T47D (cell line): ENCODE measurements around the gene SAMD10.

Experiments used
- DNase-seq, 2 experiments: peaks; one replicate each; pipeline versions ENCODE4 v3.0.0 to v3.0.0-alpha.2; 2011 to 2012; ENCODE audit warnings: low read depth in 1 of 2, low spot score in 1 of 2
- JUND ChIP-seq: IDR thresholded peaks from 2 replicates; pipeline ENCODE4 v1.6.1; 2012; ENCODE audit warnings: low read depth
- in situ Hi-C: cut with HindIII; loops from 2 replicates; pipeline ENCODE4 v1.10.0; 2016; ENCODE audit warnings: low sequenced_read_pairs, low pct_unique_long_range_greater_than_20kb

Gene SAMD10

DNA sequence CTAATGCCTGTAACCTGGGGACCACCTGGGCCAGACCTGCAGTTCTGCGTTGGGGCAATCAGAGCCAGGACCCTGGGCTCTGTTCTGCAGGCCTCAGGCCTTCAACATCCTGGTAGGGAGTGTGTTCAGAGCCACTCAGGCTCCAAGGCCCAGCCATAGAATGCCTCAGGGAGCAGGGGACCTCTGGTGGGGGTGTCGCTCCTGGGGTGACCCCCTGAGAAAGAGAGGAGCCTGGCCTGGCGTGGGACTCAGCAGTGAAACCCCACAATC, 35.7 kb downstream of the SAMD10 start:
- no peak for DNase-seq
- in situ Hi-C loops = no loop called here
- TF ChIP-seq JUND = no peak

DNA sequence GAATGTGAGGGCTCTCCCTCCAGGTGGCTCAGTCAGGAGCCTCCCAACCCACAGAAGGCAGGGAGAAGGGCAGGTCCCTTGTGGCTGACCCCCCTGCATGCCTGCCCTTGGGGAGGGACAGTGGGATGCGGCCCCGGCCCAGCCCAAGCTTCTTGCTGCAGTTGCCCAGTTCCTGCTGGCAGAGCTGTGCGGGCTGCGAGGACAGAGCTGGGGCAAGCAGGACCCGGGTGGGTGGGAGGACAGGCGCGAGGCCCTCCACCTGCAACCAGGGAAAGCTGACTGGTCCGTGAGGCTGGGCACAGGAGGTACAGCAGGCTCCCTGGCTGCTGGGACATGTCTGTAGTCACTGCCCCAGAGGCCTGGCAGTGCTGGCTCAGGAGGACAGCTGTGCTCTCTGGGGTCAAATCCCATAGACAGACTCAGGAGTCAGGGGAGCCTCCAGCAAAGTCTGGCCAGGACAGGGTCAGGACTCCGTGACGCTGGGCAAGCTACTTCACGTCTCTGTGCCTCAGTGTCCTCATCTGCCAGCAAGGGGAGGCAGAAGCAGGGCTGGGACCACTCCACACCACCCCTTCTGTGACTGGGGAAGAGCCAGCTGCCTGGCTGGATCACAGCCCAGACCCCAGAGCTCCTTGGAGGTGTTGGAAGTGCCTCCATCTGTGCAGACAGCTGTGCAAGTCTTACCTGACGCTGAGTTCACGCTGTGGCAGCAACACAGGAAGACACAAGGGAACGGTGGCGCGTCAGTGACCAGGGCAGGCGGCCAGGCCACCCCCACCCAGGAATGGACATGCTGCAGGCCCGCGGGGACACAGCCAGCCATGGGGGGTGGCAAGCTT, 36.3 kb downstream of the SAMD10 start:
- no peak for DNase-seq
- in situ Hi-C loops = no loop called here
- no peak for TF ChIP-seq JUND

DNA sequence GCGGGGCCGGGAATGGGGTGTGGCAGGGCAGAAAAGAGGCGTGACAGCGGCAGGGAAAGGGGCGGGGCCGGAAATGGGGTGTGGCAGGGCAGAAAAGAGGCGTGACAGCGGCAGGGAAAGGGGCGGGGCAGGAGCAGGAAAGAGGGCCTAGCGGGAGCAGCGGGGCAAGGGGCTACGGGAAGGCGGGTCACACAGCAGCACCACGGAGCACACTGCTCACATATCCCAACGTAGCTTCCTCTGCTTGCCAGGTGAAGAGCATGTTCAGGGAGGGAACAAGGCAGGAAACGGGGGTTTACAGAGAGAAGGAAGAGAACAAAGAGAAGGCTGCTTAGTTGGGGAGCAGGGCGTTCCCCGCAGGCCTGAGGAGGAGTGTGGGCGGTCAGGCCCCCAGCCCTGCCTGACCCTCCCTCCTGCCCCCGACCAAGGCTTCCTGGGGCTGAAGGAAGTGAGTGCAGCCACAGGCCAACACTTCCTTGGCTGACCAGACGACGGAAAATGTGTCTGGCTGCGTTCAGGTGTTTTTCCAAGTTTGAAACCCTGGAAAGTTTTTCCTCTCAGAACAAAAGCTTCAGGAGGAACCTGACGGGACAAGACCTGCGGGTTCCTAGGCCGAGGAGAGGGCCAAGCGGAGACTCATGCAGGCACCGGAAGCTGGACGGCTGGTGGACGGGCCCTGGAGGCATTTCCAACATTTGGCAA, 37.0 kb downstream of the SAMD10 start:
- in situ Hi-C loops = no loop called here
- TF ChIP-seq JUND = no peak

DNA sequence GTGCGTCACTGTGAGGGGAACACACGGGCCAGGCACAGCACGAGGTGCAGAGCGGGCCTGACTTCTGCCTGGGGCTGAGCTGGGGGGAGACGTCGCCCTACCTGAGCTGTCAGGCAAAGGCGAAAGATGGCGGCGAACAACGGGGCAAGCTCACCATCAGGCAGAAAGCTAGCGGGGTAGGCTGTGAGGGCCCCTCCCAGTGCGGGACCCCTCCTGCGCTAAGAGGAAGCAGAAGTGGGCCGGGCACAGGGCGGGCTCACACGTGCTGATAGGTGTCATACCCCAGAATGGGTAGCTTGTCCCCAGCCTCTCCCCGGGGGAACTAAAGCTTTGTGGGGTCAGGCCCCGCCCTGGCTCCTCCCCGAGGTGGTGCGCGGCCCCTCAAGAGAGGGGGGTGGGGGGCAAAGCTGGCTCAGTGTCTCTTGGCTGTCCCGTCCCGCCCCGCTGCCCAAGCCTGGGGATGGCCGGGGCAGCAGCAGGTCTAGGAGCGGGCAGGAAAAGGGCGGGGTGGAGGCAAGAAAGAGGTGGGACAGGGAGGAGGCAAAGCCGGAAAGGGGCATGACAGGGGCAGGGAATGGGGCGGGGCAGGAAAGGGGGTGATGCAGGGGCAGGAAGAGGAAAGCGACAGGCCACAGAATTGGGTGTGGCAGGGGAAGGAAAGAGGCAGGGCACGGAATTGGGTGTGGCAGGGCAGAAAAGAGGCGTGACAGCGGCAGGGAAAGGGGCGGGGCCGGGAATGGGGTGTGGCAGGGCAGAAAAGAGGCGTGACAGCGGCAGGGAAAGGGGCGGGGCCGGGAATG, 38.0 kb downstream of the SAMD10 start:
- peak; percentile 79 to 97 for DNase-seq
- in situ Hi-C loops = no loop called here
- no peak for TF ChIP-seq JUND

More for the DNA sequence above, 37.0 kb downstream of the SAMD10 start:
- DNase-seq = peak; percentile 60 to 74

DNA sequence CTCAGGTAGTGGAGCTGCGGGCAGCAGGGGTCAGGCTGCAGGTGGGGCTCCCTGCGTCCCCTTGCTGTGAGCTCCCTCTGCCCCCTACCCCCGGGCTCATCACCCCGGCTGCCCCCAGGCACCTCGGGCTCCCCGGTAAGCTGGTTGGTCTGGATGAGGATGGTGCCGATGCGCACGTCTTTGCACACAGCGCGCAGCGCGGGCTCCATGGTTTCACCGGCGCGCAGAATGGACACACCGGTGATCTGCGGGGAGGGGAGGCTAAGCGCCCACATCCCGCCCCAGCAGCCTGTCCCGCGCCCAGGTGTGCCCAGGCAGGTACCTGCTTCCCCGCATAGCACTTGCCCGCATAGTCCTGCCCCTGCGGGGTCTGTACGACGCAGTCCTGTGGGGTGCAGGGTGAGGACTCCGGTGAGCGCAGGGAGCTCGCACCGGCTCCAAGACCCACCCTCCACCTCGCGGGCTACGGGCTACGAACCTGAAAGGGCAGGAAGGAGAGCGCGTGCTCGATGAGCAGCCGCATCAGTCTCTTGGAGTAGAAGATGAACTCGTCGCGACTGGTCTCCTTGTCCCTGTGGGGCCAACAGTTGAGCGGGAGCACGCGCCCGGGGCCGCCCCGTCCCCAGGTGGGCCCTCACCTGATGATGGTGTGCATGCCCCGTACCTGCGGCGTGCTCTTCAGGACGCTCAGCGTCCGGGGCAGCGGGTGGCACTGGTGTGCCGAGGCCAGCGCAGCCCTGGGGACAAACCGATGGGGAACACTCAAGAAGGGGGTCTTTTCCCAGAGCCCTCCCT, 38.8 kb downstream of the SAMD10 start:
- in situ Hi-C loops = no loop called here
- DNase-seq = no peak
- TF ChIP-seq JUND = no peak

DNA sequence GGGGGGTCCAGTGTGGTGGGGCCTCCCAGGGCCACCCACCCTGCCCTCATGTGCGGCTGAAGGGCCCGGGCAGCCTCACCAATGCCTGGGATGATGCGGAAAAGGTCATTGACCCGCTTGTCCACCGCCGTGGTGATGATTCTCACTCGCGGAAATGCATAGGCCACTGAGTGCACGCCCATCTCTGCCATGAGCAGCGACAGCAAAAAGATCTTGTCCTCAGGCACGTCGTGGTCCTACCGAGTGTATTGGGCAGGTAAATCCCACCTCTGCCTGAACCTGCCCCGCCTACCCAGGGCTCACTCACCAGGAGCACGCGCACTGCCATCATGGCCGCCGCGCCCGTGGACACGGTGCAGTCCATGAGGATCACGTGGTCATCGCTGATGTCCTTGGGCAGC, 39.4 kb downstream of the SAMD10 start:
- no peak for DNase-seq
- in situ Hi-C loops = no loop called here
- no peak for TF ChIP-seq JUND

DNA sequence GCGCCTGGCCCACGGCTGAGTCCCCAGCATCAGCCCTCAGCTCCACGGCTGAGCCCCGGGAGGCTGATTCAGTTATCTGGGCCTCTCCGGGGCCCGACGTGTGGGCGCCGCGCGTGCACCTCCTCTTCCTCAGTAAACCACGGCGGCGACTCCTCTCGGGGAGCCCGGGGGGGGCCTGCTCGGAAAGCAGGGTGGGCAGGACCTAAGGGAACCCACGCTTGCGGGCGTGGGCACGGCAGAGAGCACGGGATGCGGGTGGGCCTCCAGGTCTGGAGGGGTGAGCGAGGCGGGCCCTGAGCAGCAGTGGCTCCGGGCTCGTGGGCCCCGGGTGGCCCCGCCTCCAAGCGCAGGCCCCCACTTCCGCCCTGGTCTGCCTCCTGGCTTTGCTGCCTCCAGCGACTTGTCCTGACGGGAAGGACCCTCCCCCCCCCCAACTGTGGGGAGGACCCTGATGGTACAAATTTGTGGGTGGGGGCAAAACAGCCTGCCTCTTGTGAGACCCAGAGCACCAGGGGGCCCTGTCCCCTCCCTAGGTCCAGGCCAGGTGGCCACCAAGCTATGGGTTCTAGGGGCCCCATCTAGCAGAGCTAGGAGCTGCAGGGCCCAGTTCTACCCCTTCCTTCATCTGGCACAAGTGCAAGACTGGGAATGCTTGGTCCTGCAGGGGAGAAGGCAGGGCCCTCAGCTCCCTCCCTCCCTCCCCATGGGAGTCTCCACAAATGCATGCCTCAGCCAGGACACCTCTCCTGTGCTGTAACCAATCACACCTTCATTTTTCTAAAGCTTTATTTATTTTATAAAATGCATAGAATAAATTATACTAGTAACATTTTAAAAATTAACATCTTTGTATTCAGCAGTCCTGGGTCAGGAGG, 40.1 kb downstream of the SAMD10 start:
- no peak for TF ChIP-seq JUND
- peak in 1 of 2 experiments; percentile 30 for DNase-seq
- in situ Hi-C loops = no loop called here

DNA sequence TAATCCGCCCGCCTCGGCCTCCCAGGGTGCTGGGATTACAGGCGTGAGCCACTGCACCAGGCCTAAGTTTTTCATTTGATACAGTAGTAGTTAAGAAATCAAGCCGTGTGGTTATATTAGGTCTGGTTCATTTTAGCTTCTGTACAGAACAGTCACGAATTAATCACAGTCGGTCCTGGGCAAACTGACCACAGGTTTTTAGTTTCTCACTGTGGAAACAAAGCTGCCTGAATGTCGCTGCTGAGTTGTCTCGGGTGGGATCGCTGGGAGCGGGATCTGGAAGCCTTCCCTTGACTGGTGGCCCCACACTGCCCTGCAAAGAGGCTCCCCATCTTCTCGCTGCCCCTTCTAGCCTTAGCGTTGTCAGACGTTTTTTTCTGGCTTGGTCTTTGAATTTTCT, 41.8 kb downstream of the SAMD10 start:
- DNase-seq = no peak
- in situ Hi-C loops = no loop called here
- TF ChIP-seq JUND = no peak

DNA sequence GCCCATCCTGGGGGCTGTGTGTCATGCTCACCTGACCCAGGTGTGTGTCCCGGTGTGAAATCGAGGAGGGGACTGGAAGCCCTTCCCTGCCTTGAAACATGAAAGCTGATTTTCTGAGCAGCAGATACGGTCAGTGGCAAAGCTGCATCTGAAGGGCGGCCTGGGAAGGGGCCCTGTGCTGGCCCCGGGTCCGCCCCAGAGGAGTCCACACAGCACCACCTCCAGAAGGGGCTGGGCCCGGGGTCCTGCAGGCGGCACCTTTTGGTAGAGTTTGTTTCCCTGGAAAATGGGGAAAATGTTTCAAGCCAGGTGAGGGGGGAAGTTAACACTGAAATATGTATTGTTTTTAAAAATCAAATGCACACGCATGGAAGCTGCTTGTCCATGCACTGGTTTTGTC, 44.0 kb downstream of the SAMD10 start:
- TF ChIP-seq JUND = no peak
- in situ Hi-C loops = no loop called here
- no peak for DNase-seq

DNA sequence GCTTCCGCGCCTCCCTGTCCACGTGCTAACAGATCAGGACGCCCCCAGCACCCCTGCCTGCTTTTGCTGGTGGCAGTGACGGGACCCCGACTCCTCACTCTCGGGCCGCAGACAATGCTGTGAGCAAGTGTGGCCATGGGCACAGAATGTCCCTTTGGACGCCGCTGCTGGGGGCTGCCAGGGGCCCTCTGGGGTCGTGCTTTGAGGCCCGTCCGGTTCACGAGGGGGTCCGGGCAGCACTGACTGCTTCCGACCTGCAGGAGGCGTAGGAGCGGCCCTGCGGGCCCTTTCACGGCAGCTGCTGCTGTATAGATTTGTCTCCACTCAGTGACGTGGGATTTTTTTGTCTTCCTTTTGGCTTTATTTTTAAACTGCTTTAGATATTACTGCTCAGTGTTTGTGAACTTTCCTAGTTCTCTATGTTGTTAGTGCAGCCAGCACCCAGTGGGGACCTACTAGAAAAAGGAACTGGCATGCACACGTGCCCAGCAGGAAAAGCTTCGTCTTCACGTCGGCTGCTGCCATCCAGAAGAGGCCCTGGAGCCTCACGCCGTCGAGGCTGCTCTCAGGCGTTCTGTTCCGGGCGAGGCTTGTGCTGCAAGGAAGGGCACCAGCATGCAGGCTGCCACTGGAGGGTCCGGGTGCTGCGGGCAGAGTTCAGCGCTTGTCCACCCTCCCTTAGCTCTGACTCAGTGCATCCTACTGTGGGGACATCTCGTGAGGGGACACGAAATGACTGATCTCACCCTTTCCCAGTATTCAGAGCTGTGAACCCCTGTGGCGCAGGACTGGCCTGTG, 45.0 kb downstream of the SAMD10 start:
- in situ Hi-C loops = no loop called here
- no peak for DNase-seq
- TF ChIP-seq JUND = no peak

DNA sequence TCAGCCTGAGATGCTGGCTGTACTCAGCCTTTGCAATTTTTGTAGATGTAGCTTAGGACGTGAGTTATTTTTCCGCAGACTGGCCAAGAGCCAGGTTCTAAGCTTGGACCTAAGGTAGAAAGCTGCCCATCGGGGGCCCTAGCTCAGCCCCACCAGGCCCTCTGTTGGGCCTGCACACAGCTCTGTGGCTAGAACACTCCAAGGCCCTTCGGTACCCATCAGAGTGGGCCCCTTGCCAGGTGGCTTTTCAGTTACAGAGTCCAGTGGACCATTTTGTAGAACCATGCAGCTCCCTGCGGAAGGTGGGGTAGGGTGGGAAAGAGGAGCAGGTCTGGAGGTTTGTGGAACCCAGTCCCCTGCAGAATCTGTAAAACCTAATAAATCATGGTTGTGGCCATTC, 45.8 kb downstream of the SAMD10 start:
- DNase-seq = no peak
- no peak for TF ChIP-seq JUND
- in situ Hi-C loops = no loop called here
